Gastroesophageal sphincter (tissue), 4 donors: ENCODE measurements around the gene CRACR2A. TPM values are rescaled to one million over a fixed set of nuclear protein-coding genes. Genes with fewer than 3 reads are reported as not detected.

Experiments
- ATAC-seq: fragments of 150-250 bp; one replicate; pipeline ENCODE4 v1.9.1; 2016; ENCODE audit warnings: mild to moderate bottlenecking, moderate library complexity
- H3K27ac ChIP-seq, 4 donors: fragments of 200-600 bp; sonication (generic) in 3 of 4; 1 replicate in 3 of 4; 2 replicates in 1 of 4; pipeline ENCODE4 v1.5.1; 2016 to 2019
- H3K27me3 ChIP-seq: fragments of 200-600 bp; sonication (generic); one replicate; pipeline ENCODE4 v1.5.1; 2019
- H3K36me3 ChIP-seq, 2 donors: fragments of 200-600 bp; sonication (generic); one replicate each; pipeline ENCODE4 v1.5.1; 2019; ENCODE audit warnings: control low read depth in 1 of 2
- H3K4me1 ChIP-seq, 3 donors: fragments of 200-600 bp; sonication (generic); 1 replicate in 2 of 3; 2 replicates in 1 of 3; pipeline ENCODE4 v1.5.1; 2016 to 2019; ENCODE audit warnings: control low read depth in 2 of 3
- H3K4me3 ChIP-seq, 2 donors: fragments of 200-600 bp; sonication (generic); one replicate each; pipeline ENCODE4 v1.5.1; 2019; ENCODE audit warnings: mild to moderate bottlenecking in 1 of 2, moderate library complexity in 1 of 2
- H3K9me3 ChIP-seq, 3 donors: fragments of 200-600 bp; sonication (generic); one replicate each; pipeline ENCODE4 v1.5.1; 2017 to 2019; ENCODE audit warnings: control low read depth in 2 of 3
- CTCF ChIP-seq, 4 experiments: fragments of 200-600 bp in 2 of 4; fragments of 450-650 bp in 2 of 4; sonication (generic) in 1 of 4; IDR thresholded peaks; one replicate each; pipeline ENCODE4 v1.5.1; 2017 to 2019; ENCODE audit warnings: antibody characterized with exemption in 4 of 4, mild to moderate bottlenecking in 2 of 4, moderate library complexity in 2 of 4
- EP300 ChIP-seq: sonication (generic); formaldehyde crosslinking; IDR thresholded peaks from one replicate; pipeline ENCODE4 v1.6.1; 2017; ENCODE audit warnings: antibody characterized with exemption, mild to moderate bottlenecking
- POLR2A ChIP-seq, 2 donors: fragments of 450-650 bp; IDR thresholded peaks; one replicate each; pipeline ENCODE4 v1.6.1; 2017; ENCODE audit warnings: antibody characterized with exemption in 2 of 2, mild to moderate bottlenecking in 2 of 2, moderate library complexity in 1 of 2
- POLR2AphosphoS5 ChIP-seq: sonication (generic); formaldehyde crosslinking; IDR thresholded peaks from one replicate; pipeline ENCODE4 v1.6.1; 2017; ENCODE audit warnings: antibody characterized with exemption
- WGBS, 2 donors: methylation state at CpG; one replicate each; pipeline ENCODE4 v1.1.5; 2018; ENCODE audit warnings: low coverage in 1 of 2; 5-methylcytosine and 5-hydroxymethylcytosine counted together
- total RNA-seq, 4 donors: library from RNA; depleted of rRNA; stranded (reverse); fragments of >200 nt; gene quantifications; one replicate each; pipeline ENCODE4 v1.1.0, GENCODE V29; 2016

CRACR2A gene
- total RNA-seq, 4 donors from 2014 or later = 2.2 to 5.4 (median 3.0) TPM

- TF ChIP-seq EP300 (no peak), POLR2A (IDR thresholded peaks at IDR 0.05) (no peak), CTCF (IDR thresholded peaks at IDR 0.05) (no peak), POLR2AphosphoS5 (no peak)
- H3K4me3 ChIP-seq = no peak overlapping the region
- no peak overlapping the region for H3K27ac ChIP-seq
- H3K4me1 ChIP-seq = peaks cover 0 to 5% (median 0%) of the 10 kb centered on the region in 3 donors
- H3K36me3 ChIP-seq = peaks cover 0 to 7% of the 10 kb centered on the region in 2 donors
- no peak for ATAC-seq
- H3K9me3 ChIP-seq = no peaks in the 10 kb centered on the region
- 76 to 90% methylated on average over 9 to 15 of the region's 16 CpGs for WGBS, 2 donors
- no peaks in the 10 kb centered on the region for H3K27me3 ChIP-seq
These were observed 138.0 kb downstream of the CRACR2A start for GRCh38 chr12:3614806-3615466.

GRCh38 chr12:3613641-3614395 is 139.1 kb downstream of the CRACR2A start:
- no peak overlapping the region for H3K27ac ChIP-seq

GRCh38 chr12:3611860-3612703 is 140.8 kb downstream of the CRACR2A start:
- Histone ChIP-seq H3K4me3 (no peak overlapping the region), H3K9me3 (no peaks in the 10 kb centered on the region), H3K36me3 (peaks cover 0 to 7% of the 10 kb centered on the region in 2 donors), H3K27me3 (no peaks in the 10 kb centered on the region), H3K27ac (no peak overlapping the region), H3K4me1 (peaks cover 0 to 5% (median 0%) of the 10 kb centered on the region in 3 donors)
- TF ChIP-seq POLR2A (IDR thresholded peaks at IDR 0.05) (no peak), EP300 (no peak), CTCF (IDR thresholded peaks at IDR 0.05) (no peak), POLR2AphosphoS5 (no peak)
- WGBS, 2 donors = 48% methylated on average over 6 to 8 of the region's 8 CpGs
- ATAC-seq = no peak

More at GRCh38 chr12:3613641-3614395, 139.1 kb downstream of the CRACR2A start:
- H3K4me3 ChIP-seq = no peak overlapping the region
- 89 to 94% methylated on average over 6 to 8 of the region's 13 CpGs for WGBS, 2 donors
- H3K36me3 ChIP-seq = peaks cover 0 to 7% of the 10 kb centered on the region in 2 donors
- TF ChIP-seq POLR2A (IDR thresholded peaks at IDR 0.05) = no peak
- H3K9me3 ChIP-seq = no peaks in the 10 kb centered on the region
- H3K4me1 ChIP-seq = peaks cover 0 to 5% (median 0%) of the 10 kb centered on the region in 3 donors
- no peaks in the 10 kb centered on the region for H3K27me3 ChIP-seq
- no peak for ATAC-seq

GRCh38 chr12:3607821-3608220 is 145.1 kb downstream of the CRACR2A start:
- H3K4me1 ChIP-seq = peaks cover 0 to 16% (median 0%) of the 10 kb centered on the region in 3 donors
- H3K36me3 ChIP-seq = no peaks in the 10 kb centered on the region
- no peak for TF ChIP-seq POLR2AphosphoS5
- no peak for TF ChIP-seq CTCF (IDR thresholded peaks at IDR 0.05)
- ATAC-seq = no peak
- no peak overlapping the region for H3K27ac ChIP-seq
- WGBS, 2 donors = 73% methylated on average over 4 of the region's 4 CpGs; no CpG with 5 or more reads in 1 of the 2 donors
- H3K9me3 ChIP-seq = no peaks in the 10 kb centered on the region
- H3K4me3 ChIP-seq = no peak overlapping the region
- peaks cover 22% of the 10 kb centered on the region for H3K27me3 ChIP-seq

GRCh38 chr12:3607039-3607720 is 145.7 kb downstream of the CRACR2A start:
- H3K4me3 ChIP-seq = no peak overlapping the region
- no peaks in the 10 kb centered on the region for H3K9me3 ChIP-seq
- WGBS, 2 donors = 62 to 100% methylated on average over 1 to 5 of the region's 9 CpGs
- peaks cover 27% of the 10 kb centered on the region for H3K27me3 ChIP-seq
- H3K36me3 ChIP-seq = no peaks in the 10 kb centered on the region
- TF ChIP-seq POLR2AphosphoS5 = no peak
- no peak for TF ChIP-seq EP300
- TF ChIP-seq POLR2A (IDR thresholded peaks at IDR 0.05) = no peak
- no peak for TF ChIP-seq CTCF (IDR thresholded peaks at IDR 0.05)
- peaks cover 0 to 16% (median 0%) of the 10 kb centered on the region in 3 donors for H3K4me1 ChIP-seq
- no peak for ATAC-seq
- H3K27ac ChIP-seq = no peak overlapping the region
